Stimulated activated CD8-positive, alpha-beta memory T cell treated with anti-CD3 and anti-CD28 coated beads, Interleukin-4, amount 100 ng/mL, for 4 hours (primary cell): ENCODE results near the gene FOXE3.

Experiments
- DNase-seq, 2 donors: peaks; one replicate each; pipeline ENCODE4 v3.0.0-alpha.2; 2020; ENCODE audit warnings: low read depth in 2 of 2, low spot score in 1 of 2

The FOXE3 gene

GRCh38 chr1:47403321-47403910, 12.7 kb upstream of the FOXE3 start:
- no peak for DNase-seq

- no peak for DNase-seq
These were observed 10.4 kb upstream of the FOXE3 start for GRCh38 chr1:47405697-47406096.

GRCh38 chr1:47406966-47407365, 9.1 kb upstream of the FOXE3 start:
- no peak for DNase-seq

- DNase-seq = no peak
These were observed 8.6 kb upstream of the FOXE3 start for GRCh38 chr1:47407481-47407880.

GRCh38 chr1:47409311-47410067, 6.6 kb upstream of the FOXE3 start:
- no peak for DNase-seq

DNA sequence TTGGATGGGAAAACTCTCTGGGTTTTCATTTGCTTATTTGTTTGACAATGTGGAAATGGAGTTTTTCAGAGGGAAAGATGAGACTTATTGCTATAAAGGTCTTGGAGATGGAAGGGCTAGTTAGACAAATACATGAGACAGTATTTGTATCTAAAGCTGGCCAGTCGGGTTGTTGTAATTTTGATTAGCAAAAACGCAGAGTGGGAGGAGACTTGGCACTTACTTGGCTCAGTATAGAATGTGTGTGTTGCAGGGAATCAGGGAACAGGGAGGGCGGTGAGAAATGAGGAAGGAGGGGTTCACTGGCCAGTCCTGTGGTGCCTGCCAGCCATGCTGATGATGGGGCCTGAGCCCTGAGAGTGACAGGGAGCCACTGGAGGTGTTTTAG, 6.0 kb upstream of the FOXE3 start:
- no peak for DNase-seq

DNA sequence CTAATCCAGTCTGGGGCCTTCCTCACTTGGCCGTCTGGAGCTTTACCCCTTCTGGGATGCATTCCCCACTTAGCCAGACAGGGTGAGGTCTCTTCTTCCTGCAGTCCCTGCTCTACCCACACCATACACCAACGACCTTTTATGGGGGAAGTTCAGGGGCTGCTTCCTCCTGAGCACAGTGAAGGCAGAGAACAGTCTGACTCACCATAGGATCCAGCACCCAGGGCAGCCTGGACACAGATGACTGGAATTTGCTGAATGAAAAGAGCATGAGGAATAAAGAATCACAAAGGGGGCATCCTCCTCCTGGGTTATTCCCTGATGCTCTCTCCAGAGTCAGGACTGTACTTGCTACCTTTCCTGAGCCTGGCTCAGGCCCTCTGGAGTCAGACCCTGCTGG, 4.6 kb upstream of the FOXE3 start:
- no peak for DNase-seq

DNA sequence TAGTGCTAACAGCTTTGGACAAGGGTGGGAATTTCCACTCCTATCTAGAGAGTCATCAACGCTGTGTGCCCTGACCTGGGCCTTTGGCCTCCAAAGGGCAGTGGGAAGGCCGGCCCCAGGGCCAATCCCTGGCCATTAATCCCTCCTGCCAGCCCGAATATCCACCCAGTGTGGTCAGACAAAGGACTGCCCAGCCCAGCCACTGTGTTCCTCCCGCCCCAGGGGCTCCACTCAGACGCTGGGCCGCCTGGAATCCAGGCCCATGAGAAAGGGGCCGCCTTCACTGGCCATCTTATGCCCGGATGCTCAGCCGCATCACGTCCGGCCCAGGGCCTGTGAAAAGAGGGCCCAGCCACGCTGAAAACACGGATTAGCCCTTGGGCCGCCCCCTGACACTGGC, 3.6 kb upstream of the FOXE3 start:
- no peak for DNase-seq

DNA sequence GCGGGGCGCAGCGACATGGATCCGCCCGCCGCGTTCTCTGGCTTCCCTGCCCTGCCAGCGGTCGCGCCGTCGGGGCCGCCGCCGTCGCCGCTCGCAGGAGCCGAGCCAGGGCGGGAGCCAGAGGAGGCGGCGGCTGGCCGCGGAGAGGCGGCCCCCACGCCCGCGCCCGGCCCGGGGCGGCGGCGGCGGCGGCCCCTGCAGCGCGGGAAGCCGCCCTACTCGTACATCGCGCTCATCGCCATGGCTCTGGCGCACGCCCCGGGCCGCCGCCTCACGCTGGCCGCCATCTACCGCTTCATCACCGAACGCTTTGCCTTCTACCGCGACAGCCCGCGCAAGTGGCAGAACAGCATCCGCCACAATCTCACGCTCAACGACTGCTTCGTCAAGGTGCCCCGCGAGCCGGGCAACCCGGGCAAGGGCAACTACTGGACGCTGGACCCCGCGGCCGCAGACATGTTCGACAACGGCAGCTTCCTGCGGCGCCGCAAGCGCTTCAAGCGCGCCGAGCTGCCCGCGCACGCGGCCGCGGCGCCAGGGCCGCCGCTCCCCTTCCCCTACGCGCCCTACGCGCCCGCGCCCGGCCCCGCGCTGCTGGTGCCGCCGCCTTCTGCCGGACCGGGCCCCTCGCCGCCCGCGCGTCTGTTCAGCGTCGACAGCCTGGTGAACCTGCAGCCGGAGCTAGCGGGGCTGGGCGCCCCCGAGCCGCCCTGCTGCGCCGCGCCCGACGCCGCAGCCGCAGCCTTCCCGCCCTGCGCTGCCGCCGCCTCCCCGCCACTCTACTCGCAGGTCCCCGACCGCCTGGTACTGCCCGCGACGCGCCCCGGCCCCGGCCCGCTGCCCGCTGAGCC, 459 bp downstream of the FOXE3 start:
- no peak for DNase-seq

DNA sequence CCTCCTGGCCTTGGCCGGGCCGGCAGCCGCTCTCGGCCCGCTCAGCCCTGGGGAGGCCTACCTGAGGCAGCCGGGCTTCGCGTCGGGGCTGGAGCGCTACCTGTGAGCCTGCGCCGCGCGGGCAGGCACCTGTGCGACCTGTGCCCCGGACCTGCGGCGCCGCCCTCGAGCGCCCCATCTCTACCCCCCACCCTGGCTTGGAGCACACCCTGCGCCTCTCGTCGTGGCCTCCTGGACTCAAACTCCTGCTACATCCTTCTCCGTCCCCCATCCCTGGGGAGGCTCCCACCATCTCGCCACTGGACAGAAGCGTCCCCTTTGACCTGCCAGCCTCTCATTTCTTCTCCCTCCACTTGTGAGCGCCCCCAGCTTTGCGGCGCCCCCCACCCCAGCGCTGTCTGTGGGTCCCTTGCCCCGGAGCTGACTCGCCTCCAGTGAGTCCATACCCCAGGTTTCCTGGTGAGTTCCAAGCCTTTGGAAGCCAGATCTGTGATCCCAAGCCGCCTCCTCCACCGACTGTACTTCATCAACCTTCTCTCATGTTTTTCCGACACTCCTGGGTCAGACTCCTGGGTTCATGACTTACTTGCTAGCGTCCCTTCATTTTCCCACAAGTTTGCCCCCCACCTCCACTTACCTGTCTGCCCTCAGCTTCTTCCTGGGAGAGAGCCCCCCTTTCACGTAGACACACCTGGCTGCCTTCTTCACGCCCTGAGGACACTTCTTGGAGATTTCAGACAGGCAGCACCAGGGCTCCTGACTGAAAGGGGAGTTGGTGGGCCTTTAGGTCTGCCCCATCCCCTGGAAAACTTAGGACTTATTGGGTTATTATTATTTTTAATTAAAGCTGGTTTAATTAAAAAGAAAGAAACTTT, 1.3 kb downstream of the FOXE3 start:
- no peak for DNase-seq

- DNase-seq = no peak
These were observed 2.0 kb downstream of the FOXE3 start for GRCh38 chr1:47418122-47418521.

GRCh38 chr1:47418681-47419325, 2.7 kb downstream of the FOXE3 start:
- no peak for DNase-seq

DNA sequence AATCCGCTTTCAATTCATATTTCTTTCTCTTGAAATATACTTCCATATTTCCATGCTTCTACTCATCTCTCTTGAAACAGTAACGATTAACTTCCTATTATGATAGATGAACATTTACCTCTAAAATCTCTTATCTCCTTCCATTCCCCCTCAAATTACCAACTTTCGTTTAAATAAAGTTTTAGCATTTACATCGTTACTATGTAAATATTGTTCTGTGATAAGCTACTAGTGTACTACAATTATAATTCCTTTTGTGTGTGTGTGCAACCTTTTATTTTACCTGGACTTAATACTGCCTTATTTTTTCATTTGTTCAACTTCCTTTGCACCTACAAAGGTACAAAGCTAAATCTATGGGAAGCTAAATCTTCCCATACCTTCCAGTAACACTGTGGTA, 4.5 kb downstream of the FOXE3 start:
- no peak for DNase-seq

DNA sequence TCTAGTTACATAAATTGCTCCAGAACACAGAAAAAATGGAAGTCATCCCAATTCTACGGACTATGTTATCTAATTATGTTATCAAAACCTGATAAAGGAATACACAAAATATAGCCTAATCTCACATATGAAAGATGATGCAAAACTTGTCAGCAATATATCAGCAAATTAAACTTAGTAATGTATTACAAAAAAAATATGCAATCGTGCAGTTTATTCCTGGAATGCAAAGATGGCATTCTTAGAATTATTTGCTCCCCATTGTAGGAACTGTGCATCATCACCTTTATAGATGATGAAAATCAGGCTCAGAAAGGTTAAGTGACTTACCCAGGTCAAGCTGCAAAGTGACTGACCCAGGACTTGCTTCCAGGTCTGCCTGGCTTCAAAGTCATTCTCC, 7.8 kb downstream of the FOXE3 start:
- DNase-seq = no peak

DNA sequence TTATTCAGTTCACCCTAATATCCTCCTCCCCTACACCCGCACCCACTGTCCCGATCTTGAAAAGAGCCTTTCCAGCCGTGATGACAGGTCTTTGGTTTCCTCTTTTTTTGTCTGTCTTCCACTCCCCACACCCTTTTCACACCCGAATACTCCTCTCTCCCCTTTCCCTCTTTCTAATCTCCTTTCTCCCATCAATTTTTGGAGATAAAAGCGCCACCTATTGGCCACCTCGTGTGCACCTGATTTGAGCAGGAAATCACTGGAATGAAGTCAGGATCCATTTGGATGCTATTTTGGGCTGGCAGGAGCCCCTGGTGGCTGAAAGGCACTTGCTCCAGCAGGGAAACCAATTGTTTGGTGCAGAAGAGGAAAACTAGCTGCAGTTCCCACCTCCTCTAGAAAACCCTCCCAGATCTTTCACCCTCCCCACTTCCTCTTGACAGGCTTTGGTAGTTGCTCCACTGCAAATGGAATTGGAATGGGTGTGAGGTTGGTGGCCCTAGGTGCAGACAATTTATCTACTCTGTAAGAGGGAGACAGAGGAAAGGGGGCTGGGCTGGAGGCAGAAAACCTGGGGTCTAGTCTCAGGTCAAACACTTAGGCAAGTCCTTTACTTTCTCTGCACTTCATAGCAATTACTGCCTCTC, 8.4 kb downstream of the FOXE3 start:
- DNase-seq = no peak

- no peak for DNase-seq
These were observed 15.4 kb downstream of the FOXE3 start for GRCh38 chr1:47431534-47431933.

GRCh38 chr1:47432071-47433036, 16.3 kb downstream of the FOXE3 start:
- DNase-seq = peak in 1 of 2 donors; percentile 30

GRCh38 chr1:47433037-47433421, 16.9 kb downstream of the FOXE3 start:
- DNase-seq = no peak

DNA sequence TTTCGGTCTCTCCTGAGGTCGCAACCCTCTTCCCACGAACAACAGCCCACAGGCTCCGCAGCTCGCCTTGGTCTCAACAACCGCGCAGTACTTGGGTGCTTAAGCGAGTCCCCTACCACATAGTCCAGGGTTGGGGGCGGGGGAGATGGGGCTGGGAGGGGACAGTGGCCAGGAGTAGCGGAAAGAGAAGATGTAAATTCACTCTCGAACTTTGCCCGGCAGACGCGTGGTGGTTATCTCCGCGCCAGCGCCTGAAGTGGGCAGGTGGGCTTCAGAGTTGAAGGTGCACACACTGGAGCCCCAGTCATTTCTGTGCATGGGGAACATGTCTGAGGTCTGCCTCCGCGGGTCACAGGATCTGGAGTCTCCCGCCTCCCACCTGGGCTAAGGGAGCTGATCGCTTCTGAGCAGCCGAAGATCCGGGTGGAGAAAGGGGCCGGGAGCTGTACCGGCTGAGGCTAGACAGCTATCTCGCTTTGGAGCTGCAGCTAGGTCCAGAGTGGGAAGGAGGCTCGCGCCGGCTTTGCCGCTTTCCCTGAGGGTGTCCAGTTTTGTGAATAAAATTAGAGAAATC, 17.5 kb downstream of the FOXE3 start:
- DNase-seq = no peak
